Gastroesophageal sphincter (tissue), 3 donors: ENCODE data around the gene AMACR.

ENCODE experiments used
- EP300 ChIP-seq: sonication (generic); formaldehyde crosslinking; IDR thresholded peaks from one replicate; pipeline ENCODE4 v1.6.1; 2017; ENCODE audit warnings: antibody characterized with exemption, mild to moderate bottlenecking
- POLR2A ChIP-seq, 2 donors: fragments of 450-650 bp; IDR thresholded peaks; one replicate each; pipeline ENCODE4 v1.6.1; 2017; ENCODE audit warnings: antibody characterized with exemption in 2 of 2, mild to moderate bottlenecking in 2 of 2, moderate library complexity in 1 of 2
- POLR2AphosphoS5 ChIP-seq: sonication (generic); formaldehyde crosslinking; IDR thresholded peaks from one replicate; pipeline ENCODE4 v1.6.1; 2017; ENCODE audit warnings: antibody characterized with exemption
- TF ChIP-seq, protein P1 (sequence below), 4 experiments: fragments of 200-600 bp in 2 of 4; fragments of 450-650 bp in 2 of 4; sonication (generic) in 1 of 4; IDR thresholded peaks; one replicate each; pipeline ENCODE4 v1.5.1; 2017 to 2019; ENCODE audit warnings: antibody characterized with exemption in 4 of 4, mild to moderate bottlenecking in 2 of 4, moderate library complexity in 2 of 4

- TF ChIP-seq POLR2AphosphoS5 (no peak), POLR2A (IDR thresholded peaks at IDR 0.05) (no peak), EP300 (no peak)
- TF ChIP-seq, protein P1, sequence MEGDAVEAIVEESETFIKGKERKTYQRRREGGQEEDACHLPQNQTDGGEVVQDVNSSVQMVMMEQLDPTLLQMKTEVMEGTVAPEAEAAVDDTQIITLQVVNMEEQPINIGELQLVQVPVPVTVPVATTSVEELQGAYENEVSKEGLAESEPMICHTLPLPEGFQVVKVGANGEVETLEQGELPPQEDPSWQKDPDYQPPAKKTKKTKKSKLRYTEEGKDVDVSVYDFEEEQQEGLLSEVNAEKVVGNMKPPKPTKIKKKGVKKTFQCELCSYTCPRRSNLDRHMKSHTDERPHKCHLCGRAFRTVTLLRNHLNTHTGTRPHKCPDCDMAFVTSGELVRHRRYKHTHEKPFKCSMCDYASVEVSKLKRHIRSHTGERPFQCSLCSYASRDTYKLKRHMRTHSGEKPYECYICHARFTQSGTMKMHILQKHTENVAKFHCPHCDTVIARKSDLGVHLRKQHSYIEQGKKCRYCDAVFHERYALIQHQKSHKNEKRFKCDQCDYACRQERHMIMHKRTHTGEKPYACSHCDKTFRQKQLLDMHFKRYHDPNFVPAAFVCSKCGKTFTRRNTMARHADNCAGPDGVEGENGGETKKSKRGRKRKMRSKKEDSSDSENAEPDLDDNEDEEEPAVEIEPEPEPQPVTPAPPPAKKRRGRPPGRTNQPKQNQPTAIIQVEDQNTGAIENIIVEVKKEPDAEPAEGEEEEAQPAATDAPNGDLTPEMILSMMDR (IDR thresholded peaks at IDR 0.05): no peak
Observed at GRCh38 chr5:34005681-34006080, 2.2 kb downstream of the AMACR start.
